Fibroblast of villous mesenchyme (primary cell): Measurements from ENCODE around the gene FBXO21. TPM values are rescaled to one million over a fixed set of nuclear protein-coding genes. Genes with fewer than 3 reads are reported as not detected.

ENCODE experiments used
- DNase-seq: peaks from one replicate; pipeline ENCODE4 v3.0.0-alpha.2; 2010; ENCODE audit warnings: low read depth
- H3K4me3 ChIP-seq: 2 replicates; pipeline ENCODE4 v1.5.1; 2011; ENCODE audit warnings: low read depth, mild to moderate bottlenecking, low read length
- CTCF ChIP-seq: IDR thresholded peaks from 2 replicates; pipeline ENCODE4 v1.5.1; 2012; ENCODE audit warnings: low read depth, mild to moderate bottlenecking, low read length; ENCODE audit not compliant: insufficient read depth
- total RNA-seq: library from RNA; depleted of rRNA; stranded (reverse); fragments of >200 nt; gene quantifications from 2 replicates; pipeline ENCODE4 v1.2.3, GENCODE V29; 2012

FBXO21 gene
- total RNA-seq, 1 donor, result 48.4 TPM

- no peak for TF ChIP-seq CTCF
- H3K4me3 ChIP-seq, result no peak overlapping the region
- no peak for DNase-seq
These were observed 23.1 kb upstream of the FBXO21 start for GRCh38 chr12:117213295-117213808.

- no peak overlapping the region for H3K4me3 ChIP-seq
- peak; percentile 77 for DNase-seq
- peak; percentile 95 for TF ChIP-seq CTCF
These were observed 22.4 kb upstream of the FBXO21 start for GRCh38 chr12:117212563-117213190.

- H3K4me3 ChIP-seq, result no peak overlapping the region
- no peak for TF ChIP-seq CTCF
These were observed 20.1 kb upstream of the FBXO21 start for GRCh38 chr12:117210266-117210918.

GRCh38 chr12:117209626-117210025, 19.4 kb upstream of the FBXO21 start:
- DNase-seq, result no peak
- TF ChIP-seq CTCF, result no peak

More at GRCh38 chr12:117210266-117210918, 20.1 kb upstream of the FBXO21 start:
- no peak for DNase-seq

GRCh38 chr12:117208811-117209455, 18.7 kb upstream of the FBXO21 start:
- H3K4me3 ChIP-seq, result no peak overlapping the region
- no peak for DNase-seq
- no peak for TF ChIP-seq CTCF

More at GRCh38 chr12:117209626-117210025, 19.4 kb upstream of the FBXO21 start:
- no peak overlapping the region for H3K4me3 ChIP-seq

- no peak for DNase-seq
- H3K4me3 ChIP-seq, result no peak overlapping the region
- no peak for TF ChIP-seq CTCF
These were observed 17.9 kb upstream of the FBXO21 start for GRCh38 chr12:117208206-117208605.
